GM19467 (cell line): ENCODE data around the gene CSMD2.

ENCODE experiments used
- ATAC-seq: cut with Tn5 transposase; IDR thresholded peaks from one replicate; pipeline ENCODE4 v1.9.1; 2021; ENCODE audit warnings: mild to moderate bottlenecking, moderate library complexity; ENCODE audit not compliant: unreplicated experiment

The CSMD2 gene

GRCh38 chr1:33724348-33724747 is 440.7 kb downstream of the CSMD2 start:
- ATAC-seq = no peak

- no peak for ATAC-seq
Measured at GRCh38 chr1:33723251-33723650, 441.8 kb downstream of the CSMD2 start.

DNA sequence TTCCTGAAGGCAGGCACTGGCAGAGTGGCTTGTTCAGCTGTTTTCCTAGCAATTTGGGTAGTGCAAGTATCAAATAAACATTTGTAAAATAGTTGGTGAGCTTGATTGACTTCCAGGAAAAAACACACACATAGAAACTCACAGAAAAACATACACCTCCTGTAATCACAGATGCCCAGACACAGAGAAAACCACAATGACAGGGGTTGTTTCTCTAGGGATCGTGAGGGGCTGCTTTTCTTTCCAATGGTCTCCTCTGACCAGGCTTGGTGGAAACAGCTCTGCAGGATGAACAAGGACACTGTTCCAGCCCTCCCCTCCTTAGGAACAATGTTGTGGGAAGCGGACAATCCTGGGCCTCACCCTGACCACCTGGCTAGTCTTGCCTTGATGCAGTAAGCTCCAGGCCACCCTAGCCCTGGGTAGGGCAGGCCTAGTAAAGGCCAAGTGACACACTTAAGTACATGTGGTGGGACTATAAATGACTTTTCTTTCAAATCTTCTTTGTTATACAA is 443.7 kb downstream of the CSMD2 start:
- ATAC-seq = no peak

GRCh38 chr1:33719771-33720670 is 445.0 kb downstream of the CSMD2 start:
- ATAC-seq = no peak

DNA sequence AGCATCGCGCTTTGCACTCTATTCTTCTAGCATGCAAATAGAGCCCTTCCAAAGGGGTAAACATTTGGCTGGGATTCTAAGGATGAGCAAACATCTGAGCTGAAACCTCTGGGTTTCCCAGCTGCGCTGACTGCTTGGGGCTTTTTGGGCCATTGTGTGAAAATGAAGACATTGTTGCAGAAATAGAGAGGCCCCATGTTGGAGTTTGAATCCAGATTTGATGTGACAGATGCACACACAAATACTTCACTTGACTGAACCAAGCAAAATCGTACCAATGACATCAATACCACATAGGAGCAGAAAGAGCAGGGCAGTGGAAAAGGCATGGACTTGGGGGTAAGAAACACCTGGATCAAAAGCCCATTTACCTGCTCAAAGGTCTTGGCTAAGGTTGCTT is 445.7 kb downstream of the CSMD2 start:
- no peak for ATAC-seq

DNA sequence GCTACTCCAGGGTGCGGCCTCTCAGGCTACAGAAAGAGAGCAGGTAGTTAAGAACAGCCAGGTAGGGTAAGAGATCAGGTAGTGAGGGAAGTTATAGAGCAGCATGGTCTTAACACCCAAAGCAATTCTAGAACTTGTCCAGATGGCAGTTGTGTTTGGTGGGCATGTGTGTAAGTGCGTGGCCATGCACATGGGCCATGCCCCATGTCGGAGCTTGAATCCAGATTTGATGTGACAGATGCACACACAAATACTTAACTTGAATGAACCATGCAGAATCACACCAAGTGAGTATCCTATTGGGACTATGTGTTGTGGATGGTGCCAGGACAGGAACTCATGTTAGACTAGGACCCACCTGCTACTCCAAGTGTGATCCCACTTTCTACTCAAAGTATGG is 446.8 kb downstream of the CSMD2 start:
- ATAC-seq = no peak

GRCh38 chr1:33716976-33717688 is 447.9 kb downstream of the CSMD2 start:
- no peak for ATAC-seq

DNA sequence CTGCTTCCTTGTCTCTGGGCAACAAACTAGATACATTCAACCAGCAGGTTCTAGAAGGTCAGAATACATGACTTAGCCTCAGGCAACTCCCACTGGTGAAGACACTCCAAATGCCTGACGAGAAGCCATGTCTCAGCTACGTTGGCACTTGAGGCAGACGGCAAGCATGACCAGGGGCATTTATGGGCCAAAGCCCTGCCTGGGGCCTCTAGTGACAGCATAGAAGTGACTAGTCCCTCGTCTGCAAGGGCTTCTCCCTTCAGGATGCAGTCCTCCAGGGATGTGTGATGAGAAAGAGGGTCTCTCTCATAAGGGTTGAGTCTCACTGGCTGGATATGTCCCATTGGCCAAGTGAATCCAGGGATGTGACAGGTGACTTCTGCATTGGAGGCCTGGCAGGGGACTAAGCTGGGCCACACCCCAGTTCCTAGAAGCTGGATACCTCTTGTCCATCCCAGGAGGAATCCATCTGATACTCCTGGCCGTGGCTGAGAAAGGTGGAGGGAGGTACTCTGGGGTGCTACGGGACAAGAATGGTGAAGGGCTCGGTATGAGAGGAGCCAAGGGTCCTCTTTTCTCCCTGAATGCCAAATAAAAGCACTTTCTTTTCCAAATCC is 449.7 kb downstream of the CSMD2 start:
- no peak for ATAC-seq

- no peak for ATAC-seq
Measured at GRCh38 chr1:33714421-33714820, 450.6 kb downstream of the CSMD2 start.

DNA sequence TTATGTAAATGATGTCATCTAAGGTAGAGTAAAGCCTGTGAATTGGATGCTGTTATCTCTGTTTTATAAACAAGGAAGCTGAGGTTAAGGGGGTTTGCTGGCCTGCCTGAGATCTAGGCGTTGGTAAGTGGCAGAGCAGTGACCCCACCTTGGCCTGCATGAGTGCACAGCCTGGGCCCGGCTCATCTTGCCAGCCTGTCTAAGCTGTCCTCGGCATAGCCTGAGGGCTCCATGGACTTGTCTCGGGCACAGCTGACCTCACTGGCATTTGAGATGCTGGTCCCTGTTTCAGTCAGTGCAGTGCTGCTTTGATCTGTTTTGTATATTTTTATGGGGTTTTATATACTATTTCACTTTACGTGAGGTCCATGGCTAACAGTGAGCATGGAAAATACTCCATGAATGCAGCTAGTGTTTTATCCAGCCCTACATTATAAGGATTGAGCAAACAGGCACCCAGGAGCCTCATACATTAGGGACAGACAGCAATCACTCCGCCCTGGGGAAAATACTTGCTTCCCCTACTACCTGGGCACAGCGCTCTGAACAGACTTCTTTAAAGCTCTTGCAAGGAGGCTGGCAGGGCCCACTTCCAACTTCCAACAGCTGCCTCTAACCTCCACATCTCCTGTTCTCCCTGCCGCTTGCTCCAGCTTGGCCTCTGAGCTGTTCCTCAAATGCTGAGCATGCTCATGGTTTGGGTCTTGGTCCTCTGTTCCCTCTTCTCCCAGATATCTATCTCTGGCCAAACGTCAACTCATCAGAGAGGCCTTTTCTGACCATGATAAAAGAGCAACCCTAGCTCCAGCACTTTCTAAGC is 451.8 kb downstream of the CSMD2 start:
- no peak for ATAC-seq

DNA sequence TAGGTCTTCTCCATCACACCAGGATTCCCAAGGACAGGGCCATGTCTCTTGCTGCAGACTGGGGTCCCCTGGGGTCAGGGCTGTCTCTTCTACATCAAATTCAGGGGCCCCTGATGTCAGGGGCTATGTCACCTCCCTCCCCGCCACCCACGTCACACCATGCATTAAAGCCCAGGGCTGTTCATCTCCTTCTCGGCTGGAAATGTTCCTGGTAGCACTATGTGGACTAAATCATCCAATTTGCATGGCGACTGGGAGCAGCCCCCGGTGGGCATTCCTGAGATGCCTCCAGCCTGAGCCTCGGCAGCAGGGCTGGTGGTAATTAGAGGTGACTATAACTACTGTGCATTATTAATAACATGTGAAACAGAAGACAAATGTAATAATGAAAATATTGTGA is 452.8 kb downstream of the CSMD2 start:
- ATAC-seq = no peak

- no peak for ATAC-seq
Measured at GRCh38 chr1:33711511-33711910, 453.5 kb downstream of the CSMD2 start.

DNA sequence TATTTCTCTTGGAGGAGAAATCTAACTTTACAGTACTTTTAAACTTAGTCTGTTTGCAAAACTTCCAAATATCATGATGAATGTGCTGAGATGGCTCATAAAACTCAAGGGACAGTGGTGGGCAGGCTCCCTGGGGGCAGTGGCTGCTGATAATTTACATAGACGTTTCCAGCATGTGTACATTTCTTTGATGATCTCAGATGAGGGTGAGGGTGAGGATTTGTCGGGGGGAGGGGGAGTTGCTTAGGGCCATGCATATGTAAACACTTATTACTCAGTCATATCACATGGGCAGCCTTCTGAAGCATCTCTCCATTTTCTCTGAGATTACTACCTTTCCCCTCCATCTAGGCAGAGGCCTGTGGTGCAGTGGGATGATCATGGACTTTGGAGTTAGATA is 454.1 kb downstream of the CSMD2 start:
- no peak for ATAC-seq

DNA sequence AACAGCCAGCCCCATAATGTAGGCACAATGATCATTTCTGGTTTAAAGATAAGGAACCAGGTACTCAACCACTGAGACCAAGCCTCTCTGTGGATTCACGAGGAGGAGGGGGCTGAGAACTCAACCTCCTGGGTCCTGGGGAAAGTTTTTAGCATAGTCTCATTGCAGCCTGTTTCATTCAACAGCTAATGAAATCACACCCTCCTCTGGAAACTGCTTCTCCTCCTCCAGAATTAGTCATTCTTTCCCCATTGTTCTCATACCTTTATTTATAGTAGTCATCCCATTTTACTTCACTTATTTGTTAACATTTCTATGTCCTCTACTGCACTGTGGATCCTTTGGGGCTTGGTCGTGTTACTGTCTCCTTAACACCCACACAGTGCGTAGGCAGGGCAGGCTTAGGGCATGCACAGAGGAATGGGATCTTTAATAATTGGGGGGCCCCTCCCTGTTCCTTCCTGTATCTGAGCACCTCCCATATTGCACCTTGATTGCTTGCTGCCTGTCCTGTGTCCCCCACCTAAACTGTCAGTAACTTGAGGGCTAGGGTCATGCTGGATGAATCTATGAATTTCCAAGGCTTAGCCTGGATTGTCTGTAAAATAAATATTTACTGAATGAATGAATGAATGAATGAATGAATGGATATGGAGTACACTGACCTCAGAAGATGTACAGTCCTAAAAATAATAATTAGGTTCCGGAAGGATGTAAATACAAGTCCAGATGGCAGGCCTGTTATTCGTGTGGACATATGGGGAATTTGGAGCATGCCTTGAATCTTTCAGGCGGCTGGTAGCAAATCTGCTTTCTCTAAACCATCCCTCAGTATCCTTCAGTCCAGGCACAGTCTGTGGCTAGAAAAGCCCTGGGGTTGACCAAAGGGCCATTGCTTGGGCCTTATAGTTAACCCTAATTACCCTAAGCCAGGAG is 455.0 kb downstream of the CSMD2 start:
- ATAC-seq = no peak

GRCh38 chr1:33709174-33709782 is 455.8 kb downstream of the CSMD2 start:
- ATAC-seq = no peak

DNA sequence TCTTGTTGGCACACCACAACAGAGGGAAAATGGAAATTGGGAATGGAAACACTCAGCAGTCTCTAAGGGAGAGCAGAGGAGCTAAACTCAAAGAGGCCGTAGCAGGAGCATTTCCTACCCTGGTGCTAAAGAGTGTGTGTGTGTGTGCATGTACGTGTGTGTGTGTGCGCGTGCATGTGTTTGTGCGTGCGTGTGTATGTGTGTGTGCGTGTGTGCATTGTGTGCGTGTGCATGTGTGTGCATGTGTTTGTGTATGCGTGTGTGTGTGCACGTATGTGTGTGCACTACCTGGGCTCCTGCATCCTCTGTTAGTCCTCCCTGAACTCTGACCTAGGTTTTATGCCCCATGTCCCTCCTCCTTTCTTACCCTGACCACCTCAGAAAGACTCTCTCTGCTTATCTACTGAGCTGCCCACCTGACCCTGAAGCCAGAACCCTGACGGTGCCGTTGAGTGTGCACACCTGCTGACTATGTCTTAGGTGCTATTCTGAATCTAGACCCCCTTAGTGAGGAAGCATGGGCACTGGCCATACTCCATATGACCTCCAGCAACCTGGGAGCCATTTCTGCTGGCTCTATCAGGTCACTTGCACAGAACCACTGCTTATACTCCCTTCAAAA is 458.3 kb downstream of the CSMD2 start:
- no peak for ATAC-seq

- no peak for ATAC-seq
Measured at GRCh38 chr1:33703464-33703863, 461.6 kb downstream of the CSMD2 start.

DNA sequence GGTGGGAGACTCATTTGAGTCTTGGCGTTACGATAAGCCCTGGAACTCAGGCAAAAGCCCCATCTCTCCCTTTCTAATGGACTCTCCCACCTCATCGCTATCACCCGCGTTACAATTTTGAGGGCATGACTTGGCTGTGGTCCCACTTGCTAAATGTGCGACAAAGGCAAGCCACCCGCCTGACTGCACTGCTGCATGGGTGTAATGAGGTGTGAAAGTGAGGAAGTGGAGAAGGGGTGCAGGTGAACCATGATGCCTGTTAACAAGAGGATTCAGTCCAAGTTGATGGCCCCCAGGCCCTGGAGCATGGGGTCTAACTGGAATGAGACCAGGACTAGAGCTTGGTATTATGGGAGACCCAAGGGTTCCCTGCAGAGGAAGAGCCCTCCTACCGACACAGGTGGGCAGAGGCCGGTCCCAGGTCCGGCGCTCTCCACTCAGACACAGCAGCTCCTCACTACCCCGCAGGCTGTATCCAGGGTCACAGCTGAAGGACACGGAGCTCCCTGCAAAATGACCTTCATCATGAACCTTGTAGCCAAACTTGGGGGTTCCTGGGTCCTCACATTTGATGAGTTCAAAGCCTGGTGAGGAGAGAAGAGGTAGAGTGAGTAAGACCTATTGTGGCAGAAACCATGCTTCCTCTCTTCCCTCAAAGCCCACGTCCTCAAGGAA is 466.5 kb downstream of the CSMD2 start:
- ATAC-seq = no peak
